Measurements from ENCODE around the gene PDE8A. TPM values are rescaled to one million over a fixed set of nuclear protein-coding genes. Genes with fewer than 3 reads are reported as not detected.

The PDE8A gene
- total RNA-seq, 2 experiments from 2014 or later = 17.5 to 19.7 TPM

GRCh38 chr15:85025516-85026251 lies 44.0 kb downstream of the PDE8A start:
- POLR2A ChIA-PET = no interaction called here
- CTCF ChIA-PET = no interaction called here

GRCh38 chr15:85026304-85027032 lies 44.8 kb downstream of the PDE8A start:
- ChIA-PET CTCF (no interaction called here), POLR2A (no interaction called here)

- ChIA-PET CTCF (no interaction called here), POLR2A (no interaction called here)
Measured at GRCh38 chr15:85027033-85027380, 45.4 kb downstream of the PDE8A start.

GRCh38 chr15:85027421-85027820 lies 45.8 kb downstream of the PDE8A start:
- ChIA-PET CTCF (no interaction called here), POLR2A (no interaction called here)

- POLR2A ChIA-PET = no interaction called here
Measured at GRCh38 chr15:85028416-85028815, 46.8 kb downstream of the PDE8A start.

GRCh38 chr15:85029221-85029620 lies 47.6 kb downstream of the PDE8A start:
- CTCF ChIA-PET = no interaction called here
- POLR2A ChIA-PET = no interaction called here

More at GRCh38 chr15:85028416-85028815, 46.8 kb downstream of the PDE8A start:
- CTCF ChIA-PET = no interaction called here

GRCh38 chr15:85030301-85030929 lies 48.8 kb downstream of the PDE8A start:
- ChIA-PET POLR2A (no interaction called here), CTCF (no interaction called here)

GRCh38 chr15:85031086-85031943 lies 49.7 kb downstream of the PDE8A start:
- ChIA-PET POLR2A (interaction anchor here (1.3 kb wide), 1 partner anchor 51 kb away, joined by 4 read pairs; no protein-coding TSS in a partner anchor), CTCF (interaction anchor here (1.1 kb wide), 1 partner anchor 11 kb away, joined by 3 read pairs; no protein-coding TSS in a partner anchor)

- ChIA-PET CTCF (interaction anchor here (1.1 kb wide), 1 partner anchor 10 kb away, joined by 3 read pairs; no protein-coding TSS in a partner anchor), POLR2A (interaction anchor here (1.3 kb wide), 1 partner anchor 51 kb away, joined by 4 read pairs; no protein-coding TSS in a partner anchor)
Measured at GRCh38 chr15:85031944-85032558, 50.4 kb downstream of the PDE8A start.

GRCh38 chr15:85033148-85033547 lies 51.5 kb downstream of the PDE8A start:
- ChIA-PET POLR2A (no interaction called here), CTCF (interaction anchor here (0.9 kb wide), 1 partner anchor 12 kb away, joined by 3 read pairs; no protein-coding TSS in a partner anchor)

- POLR2A ChIA-PET = no interaction called here
Measured at GRCh38 chr15:85034276-85034675, 52.6 kb downstream of the PDE8A start.

GRCh38 chr15:85035980-85036379 lies 54.3 kb downstream of the PDE8A start:
- ChIA-PET POLR2A (no interaction called here), CTCF (no interaction called here)

More at GRCh38 chr15:85034276-85034675, 52.6 kb downstream of the PDE8A start:
- CTCF ChIA-PET = no interaction called here

- ChIA-PET POLR2A (interaction anchor here (0.5 kb wide), 1 partner anchor 282 kb away, joined by 4 read pairs; no protein-coding TSS in a partner anchor), CTCF (interaction anchor here (0.9 kb wide), 1 partner anchor 40 kb away, joined by 3 read pairs; no protein-coding TSS in a partner anchor)
Measured at GRCh38 chr15:85036716-85037115, 55.1 kb downstream of the PDE8A start.

- ChIA-PET CTCF (no interaction called here), POLR2A (no interaction called here)
Measured at GRCh38 chr15:85037641-85038040, 56.0 kb downstream of the PDE8A start.

- POLR2A ChIA-PET = no interaction called here
Measured at GRCh38 chr15:85041230-85041629, 59.6 kb downstream of the PDE8A start.

GRCh38 chr15:85044251-85044853 lies 62.7 kb downstream of the PDE8A start:
- POLR2A ChIA-PET = no interaction called here
- CTCF ChIA-PET = interaction anchor here (0.8 to 1.1 kb wide), 3 partner anchors 11 to 116 kb away, joined by 3 read pairs; no protein-coding TSS in a partner anchor

More at GRCh38 chr15:85041230-85041629, 59.6 kb downstream of the PDE8A start:
- CTCF ChIA-PET = no interaction called here

- CTCF ChIA-PET = interaction anchor here (1.1 kb wide), 2 partner anchors 11 to 117 kb away, joined by 3 read pairs; no protein-coding TSS in a partner anchor
- POLR2A ChIA-PET = no interaction called here
Measured at GRCh38 chr15:85044894-85045293, 63.2 kb downstream of the PDE8A start.

- POLR2A ChIA-PET = no interaction called here
- CTCF ChIA-PET = interaction anchor here (1.1 kb wide), 2 partner anchors 12 to 118 kb away, joined by 3 read pairs; no protein-coding TSS in a partner anchor
Measured at GRCh38 chr15:85045615-85046014, 64.0 kb downstream of the PDE8A start.
